GM19395 (cell line): ENCODE results near the gene GPX5.

Experiments
- ATAC-seq: cut with Tn5 transposase; IDR thresholded peaks from one replicate; pipeline ENCODE4 v1.9.1; 2021; ENCODE audit warnings: mild to moderate bottlenecking, moderate library complexity; ENCODE audit not compliant: unreplicated experiment

GPX5 gene

DNA sequence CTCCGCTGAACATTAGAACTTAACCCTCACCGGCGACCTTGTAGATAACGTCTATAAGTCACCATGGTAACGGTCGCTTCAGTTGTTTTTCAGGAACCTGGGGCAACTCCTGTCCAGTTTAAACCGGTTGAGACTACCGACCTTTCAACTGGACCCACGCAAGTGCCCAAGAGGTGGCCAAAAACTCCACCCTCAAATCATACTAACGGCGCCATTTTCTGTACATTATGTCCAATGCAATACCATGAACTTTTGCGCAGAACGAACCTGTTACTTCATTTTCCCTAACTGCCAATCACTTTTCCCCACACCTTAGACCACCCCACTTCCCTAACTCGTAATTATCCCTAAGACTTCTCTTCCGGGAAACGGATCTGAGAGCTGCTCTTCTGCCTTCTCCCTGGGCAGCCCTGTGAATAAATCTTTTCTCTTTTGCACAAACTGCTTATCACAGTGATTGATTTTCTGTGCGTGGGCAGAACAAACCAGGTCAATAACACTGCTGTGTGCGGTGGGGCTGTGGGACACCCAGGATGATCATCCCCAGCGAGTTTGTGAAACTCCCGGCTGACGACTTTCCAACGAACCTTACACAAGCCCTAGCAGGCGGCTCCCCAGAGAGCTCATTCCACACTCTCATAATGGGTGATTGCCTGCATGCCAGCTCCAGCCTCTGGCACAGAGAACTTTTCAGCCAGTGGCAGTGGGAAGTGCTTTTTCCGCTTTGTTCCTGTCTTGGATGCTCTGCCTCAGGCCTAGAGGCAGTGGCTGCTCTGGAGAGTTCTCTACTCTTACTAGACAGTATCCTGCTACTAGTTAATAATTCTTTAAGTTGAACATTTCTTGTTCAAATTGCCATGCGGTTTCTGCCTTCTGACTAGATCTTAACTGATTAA is 28.6 kb downstream of the GPX5 start:
- no peak for ATAC-seq

DNA sequence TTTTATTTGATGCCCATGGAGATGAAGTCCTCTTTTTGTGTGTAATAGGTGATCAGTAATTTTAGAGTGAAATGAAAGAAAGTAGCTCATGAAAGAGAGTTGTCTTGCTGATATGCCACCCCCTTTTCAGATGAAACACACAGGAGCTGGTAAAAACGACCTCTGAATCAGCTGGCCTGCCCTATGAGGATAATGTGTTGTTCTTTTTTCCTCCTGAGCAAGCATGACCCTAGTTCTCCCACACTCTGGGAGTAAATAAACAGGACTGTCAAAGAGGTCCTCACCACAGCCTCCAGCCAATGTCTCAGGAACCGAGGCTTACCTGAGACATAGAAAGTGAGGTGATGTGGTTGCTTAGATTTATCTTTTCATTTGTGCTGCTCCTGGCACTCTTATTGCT is 29.5 kb downstream of the GPX5 start:
- ATAC-seq: no peak

DNA sequence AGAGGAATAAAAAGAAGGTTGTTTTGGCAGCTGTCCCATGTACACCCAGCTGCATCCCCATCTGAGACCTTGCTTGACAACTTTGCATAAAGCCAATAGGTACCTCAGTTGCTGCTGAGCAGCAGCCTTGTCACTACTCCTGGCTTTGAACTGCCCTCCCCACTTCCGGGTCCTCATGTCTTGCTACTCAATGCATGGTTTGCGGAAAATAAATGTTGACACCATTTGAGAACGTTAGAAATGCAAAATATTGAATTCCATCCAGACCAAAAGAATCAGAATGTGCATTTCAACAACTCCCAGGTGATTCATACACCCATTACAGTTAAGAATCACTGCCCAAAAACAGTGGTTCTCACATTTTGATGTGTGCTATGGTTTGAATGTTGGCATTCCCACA is 32.9 kb downstream of the GPX5 start:
- no peak for ATAC-seq

DNA sequence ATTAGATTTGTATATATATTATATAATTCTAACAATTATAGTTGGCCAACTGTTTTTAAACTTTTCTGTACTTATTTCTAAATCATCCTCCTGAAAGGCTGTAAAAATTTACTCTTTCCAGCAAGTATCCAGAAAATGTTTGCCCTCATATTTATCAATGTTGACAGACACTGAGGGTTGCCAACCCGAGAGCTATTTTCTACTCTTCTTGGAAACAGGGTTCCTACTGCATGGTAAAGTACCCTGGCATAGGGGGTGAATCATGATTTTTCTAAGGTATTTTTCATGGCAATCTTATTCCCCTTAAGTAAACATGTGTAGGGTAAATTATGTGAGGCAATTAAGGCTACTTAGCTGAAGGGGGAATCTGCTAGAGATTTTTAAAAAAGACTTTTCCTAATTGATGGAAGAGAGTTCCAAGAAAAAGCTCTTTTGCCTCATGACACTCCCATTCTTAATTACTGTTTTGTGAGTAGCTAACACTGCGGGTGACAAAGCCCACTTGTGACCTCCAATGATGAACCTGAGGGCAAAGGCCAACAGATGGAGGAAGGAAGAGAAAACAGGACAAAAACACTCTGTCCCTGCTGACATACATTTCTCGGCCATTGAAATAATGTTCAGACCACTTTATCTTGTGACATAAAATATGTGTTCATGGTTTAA is 37.9 kb downstream of the GPX5 start:
- ATAC-seq: no peak

DNA sequence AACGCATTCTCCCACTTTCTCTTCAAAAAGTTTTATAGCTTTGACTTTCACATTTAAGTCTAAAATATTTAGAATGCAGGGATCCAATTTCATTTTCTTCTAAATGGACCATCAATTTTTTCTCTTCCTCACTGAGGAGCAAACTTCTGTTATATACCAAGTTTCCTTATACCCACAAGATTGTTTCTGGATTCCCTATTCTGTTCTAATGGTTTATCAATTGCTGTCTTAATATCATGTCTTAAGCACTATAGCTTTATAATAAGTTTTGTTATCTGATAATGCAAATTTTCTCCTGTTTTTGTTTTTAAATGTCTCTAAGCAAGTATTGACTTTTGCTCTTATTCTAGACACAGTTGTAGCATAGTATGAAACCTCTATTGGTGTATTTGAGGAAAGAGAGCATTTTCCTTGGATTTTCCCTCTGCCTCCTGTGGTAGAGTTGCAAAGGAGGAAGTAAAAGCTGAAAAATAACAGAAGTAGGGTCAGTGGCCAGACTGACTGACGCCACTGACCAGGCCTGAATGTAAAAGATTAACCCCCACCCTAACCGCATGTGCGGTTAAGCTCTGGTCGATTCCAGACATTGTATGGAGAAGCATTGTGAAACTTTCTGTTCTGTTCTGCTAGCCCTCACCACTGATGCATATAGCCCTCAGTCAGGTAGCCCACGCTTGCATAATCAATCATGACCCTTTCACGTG is 40.3 kb downstream of the GPX5 start:
- no peak for ATAC-seq

DNA sequence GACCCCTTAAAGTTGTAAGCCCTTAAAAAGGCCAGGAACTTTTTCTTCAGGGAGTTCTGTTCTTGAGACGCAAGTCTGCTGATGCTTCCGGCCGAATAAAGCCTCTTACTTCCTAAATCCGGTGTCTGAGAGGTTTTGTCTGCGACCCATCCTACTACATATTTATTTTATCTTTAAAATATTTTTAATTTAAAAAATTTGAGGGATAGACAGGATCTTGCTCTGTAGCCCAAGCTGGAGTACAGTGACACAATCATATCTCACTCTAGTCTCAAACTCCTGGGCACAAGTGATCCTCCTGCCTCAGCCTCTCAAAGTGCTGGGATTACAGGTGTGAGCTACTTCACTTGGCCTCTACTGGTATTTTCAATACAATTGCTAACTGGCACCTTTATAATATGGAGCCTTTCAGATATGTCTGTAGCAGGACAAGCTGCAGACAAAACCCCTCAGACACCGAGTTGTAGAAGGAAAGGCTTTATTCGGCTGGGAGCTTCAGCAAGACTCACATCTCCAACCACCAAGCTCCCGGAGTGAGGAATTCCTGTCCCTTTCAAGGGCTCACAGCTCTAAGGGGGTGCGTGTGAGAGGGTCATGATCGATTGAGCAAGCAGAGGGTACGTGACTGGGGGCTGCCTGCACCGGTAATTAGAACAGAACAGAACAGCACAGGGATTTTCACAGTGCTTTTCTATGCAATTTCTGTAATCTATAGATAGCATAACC is 41.0 kb downstream of the GPX5 start:
- ATAC-seq: no peak

DNA sequence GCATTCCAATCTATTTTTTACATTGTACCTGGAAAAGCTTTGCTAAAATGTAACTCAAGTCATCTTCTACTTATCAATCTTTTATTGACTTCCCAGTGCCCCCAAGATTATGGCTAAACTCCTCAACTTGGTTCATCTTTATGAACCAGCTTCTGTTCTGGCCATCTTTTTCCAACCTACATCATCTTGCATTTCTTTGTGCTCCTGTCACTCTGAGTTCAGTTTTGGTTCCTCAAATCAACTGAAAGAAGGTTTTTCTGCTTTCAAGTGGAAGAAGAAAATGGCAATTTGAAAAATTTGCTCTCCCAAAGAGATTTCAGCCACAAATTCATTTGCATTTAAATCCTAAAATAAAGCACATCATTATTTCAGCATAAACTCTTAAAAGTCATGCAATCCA is 41.8 kb downstream of the GPX5 start:
- ATAC-seq: no peak

DNA sequence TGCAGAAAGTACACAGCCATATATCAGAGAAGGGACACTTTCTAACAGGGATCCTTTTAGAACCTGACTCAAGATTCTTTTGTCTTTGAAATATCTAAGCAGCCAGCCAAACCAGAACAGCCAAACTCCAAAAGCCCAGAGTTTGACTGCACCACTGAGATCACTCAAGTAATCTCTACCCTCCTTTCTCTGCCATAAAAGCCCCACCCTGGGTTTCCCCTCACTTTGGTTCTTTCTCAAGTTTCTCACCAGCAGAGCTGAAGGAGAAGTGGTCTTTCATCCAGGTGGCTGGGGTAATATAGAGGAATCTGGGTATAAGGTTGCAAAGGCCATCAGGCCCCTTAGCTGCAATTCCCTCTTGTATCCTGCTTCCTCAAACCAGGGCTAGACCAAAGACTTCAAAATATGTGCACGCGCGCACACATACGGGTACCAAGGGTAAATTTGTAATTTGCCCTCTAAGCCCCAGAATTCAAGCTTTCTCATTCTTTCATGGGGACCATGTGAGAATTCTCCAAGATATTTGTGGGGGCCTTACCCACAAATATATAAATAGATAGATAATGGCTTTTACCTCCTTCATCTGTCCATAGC is 42.9 kb downstream of the GPX5 start:
- no peak for ATAC-seq

DNA sequence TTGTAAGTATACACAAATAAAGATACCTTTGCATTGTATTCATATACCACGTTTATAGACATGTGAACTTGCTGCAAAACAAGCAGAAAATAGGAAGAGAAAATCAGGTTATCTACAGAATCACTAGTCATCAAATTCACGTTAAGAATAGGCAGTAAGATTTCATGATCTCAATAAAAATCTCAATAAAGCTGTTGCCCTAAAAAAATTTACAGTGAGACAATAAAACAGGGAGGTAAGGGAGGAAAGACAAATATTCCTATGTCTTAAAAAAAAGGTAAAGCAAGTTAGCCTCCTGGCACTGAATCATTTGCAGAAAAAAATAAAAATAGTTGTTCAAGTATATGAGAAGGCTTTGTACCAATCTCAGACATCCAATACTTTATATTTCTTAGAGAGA is 44.1 kb downstream of the GPX5 start:
- ATAC-seq: no peak

DNA sequence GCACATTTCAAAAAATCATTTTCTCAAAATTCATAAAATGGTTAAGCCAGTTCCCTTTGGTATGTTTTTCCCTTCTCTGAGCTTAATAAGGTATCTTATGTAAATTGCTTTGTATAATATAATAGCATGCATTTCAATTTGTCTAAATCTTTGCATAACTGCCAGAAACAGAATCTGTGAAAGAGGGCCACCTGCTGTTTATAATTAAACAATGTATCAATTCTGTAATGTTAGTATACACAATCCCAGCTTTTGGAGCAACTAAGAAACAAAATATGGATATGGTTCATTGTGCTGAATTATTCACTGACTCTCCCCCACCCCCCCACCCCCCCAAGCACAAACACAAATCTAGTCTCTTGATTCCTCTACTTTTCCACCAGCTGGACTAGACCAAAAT is 54.8 kb downstream of the GPX5 start:
- ATAC-seq: no peak

DNA sequence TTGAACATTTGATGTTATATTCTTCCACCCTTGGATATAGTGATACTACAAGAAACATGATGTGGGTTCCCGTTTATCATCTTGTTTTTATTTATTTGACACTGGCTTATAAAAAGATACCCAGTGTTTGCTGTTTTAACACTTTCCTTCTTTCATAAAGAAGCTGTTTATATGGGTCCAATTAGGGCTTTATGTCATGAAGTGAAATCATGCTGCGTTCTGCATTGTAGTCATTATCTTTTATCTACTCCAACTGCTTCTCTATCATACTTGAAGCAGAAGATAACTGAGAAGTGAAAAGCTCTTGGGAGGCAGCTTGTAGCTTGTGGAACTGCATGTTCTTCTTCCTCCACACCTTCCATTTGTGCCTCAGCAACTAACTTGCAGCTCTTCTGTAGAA is 57.8 kb downstream of the GPX5 start:
- no peak for ATAC-seq
